Retinal pigment epithelial cell (primary cell): ENCODE measurements around the gene DCHS2.

Experiments
- DNase-seq: peaks from one replicate; pipeline ENCODE4 v3.0.0-alpha.2; 2010; ENCODE audit warnings: low read depth
- H3K4me3 ChIP-seq: 2 replicates; pipeline ENCODE4 v1.5.1; 2011; ENCODE audit warnings: mild to moderate bottlenecking, low read length, control low read depth, moderate library complexity
- CTCF ChIP-seq: conservative IDR thresholded peaks from 2 replicates; pipeline ENCODE4 v1.5.1; 2011; ENCODE audit warnings: low read depth, low read length, control low read depth, inconsistent platforms

Gene DCHS2

GRCh38 chr4:154314248-154314647, 177.4 kb downstream of the DCHS2 start:
- DNase-seq: no peak
- H3K4me3 ChIP-seq: no peak overlapping the region

GRCh38 chr4:154313004-154313585, 178.5 kb downstream of the DCHS2 start:
- TF ChIP-seq CTCF: no peak
- H3K4me3 ChIP-seq: no peak overlapping the region
- DNase-seq: peak; percentile 55

More at GRCh38 chr4:154314248-154314647, 177.4 kb downstream of the DCHS2 start:
- peak; percentile 57 for TF ChIP-seq CTCF

- no peak for TF ChIP-seq CTCF
- no peak for DNase-seq
- H3K4me3 ChIP-seq: no peak overlapping the region
These were observed 179.4 kb downstream of the DCHS2 start for GRCh38 chr4:154312246-154312645.

GRCh38 chr4:154310578-154310977, 181.0 kb downstream of the DCHS2 start:
- TF ChIP-seq CTCF: no peak
- H3K4me3 ChIP-seq: no peak overlapping the region
- no peak for DNase-seq

DNA sequence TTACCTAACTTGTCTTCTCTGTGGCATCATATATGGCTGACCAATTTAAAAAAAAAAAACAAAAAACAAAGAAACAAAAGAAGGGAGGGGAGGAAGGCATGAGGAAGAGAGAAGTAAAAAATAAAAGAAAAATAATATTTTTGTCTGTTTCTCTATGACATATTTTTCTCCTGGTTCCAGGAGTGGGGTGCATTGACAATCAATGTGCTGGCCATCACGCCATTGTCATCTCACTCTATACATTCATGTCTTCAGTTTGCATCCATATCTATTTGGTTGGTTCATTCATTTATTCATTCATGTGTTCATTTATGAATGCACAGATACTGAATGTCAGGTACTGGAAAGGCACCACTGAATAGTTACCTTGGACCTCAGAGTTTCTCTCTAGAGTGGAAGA, 183.4 kb downstream of the DCHS2 start:
- no peak for TF ChIP-seq CTCF
- DNase-seq: no peak
- H3K4me3 ChIP-seq: no peak overlapping the region

DNA sequence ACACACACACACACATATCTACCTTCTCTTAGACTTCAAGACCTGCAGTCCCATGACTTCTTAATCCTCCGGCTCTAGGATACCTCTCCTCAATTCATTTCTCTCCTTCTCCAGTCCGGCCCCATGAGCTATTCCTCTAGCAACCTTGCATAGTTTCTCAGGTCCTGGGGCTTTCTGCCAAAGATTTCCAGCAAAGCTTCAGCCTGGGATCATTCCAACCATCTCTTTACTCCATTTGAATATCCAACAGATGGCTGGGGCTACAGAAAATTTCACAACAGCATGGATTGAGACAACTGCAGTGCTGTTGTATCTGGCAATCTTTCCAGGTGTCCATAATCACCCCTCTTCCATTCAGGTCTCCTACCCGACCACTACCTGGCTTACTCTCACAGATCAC, 184.1 kb downstream of the DCHS2 start:
- H3K4me3 ChIP-seq: no peak overlapping the region
- no peak for DNase-seq
- TF ChIP-seq CTCF: no peak

DNA sequence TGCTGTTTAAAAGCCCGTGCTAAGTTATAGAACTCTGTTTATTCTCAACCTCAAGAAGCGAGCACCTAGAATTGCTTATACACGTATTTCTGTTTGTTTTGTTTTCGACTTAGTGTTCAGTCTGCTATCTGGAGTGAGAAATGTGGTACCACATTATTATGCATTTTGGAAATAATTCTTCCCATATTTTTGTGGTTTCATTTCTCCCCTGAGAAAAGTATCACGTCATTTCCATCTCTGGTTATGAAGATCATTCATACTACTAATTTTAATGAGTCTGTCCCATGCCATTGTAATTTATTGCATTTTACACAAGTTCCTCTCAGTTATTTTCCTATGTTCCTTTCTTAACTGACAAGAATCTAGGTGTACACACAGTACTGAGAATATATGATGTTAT, 186.0 kb downstream of the DCHS2 start:
- DNase-seq: no peak
- no peak for TF ChIP-seq CTCF
- H3K4me3 ChIP-seq: no peak overlapping the region
